Fibroblast of lung (primary cell): ENCODE data around the gene GABBR2.

Source experiments
- CTCF ChIP-seq, 2 donors: IDR thresholded peaks in 1 of 2; conservative IDR thresholded peaks in 1 of 2; 1 replicate in 1 of 2; 2 replicates in 1 of 2; pipeline ENCODE4 v1.5.1; 2011 to 2012; ENCODE audit warnings: low read length in 2 of 2, control low read depth in 1 of 2, inconsistent platforms in 1 of 2, low read depth in 1 of 2, mild to moderate bottlenecking in 1 of 2
- EZH2 ChIP-seq: IDR thresholded peaks from 2 replicates; pipeline ENCODE4 v1.5.1; 2012; ENCODE audit warnings: low read length, control low read depth, mild to moderate bottlenecking; ENCODE audit errors: missing control alignments

GRCh38 chr9:98432134-98432533 is 276.6 kb downstream of the GABBR2 start:
- no peak for TF ChIP-seq CTCF (conservative IDR thresholded peaks at IDR 0.05 in 1 of 2, IDR thresholded peaks at IDR 0.05 in 1 of 2; ENCODE audit: low read depth in 1 of 2, low read length in 2 of 2)
- no peak for TF ChIP-seq EZH2
